HG03025 (cell line): Measurements from ENCODE around the gene TTL.

ENCODE experiments used
- ATAC-seq: cut with Tn5 transposase; IDR thresholded peaks from one replicate; pipeline ENCODE4 v1.9.1; 2021; ENCODE audit warnings: mild to moderate bottlenecking, moderate library complexity; ENCODE audit not compliant: unreplicated experiment, low FRiP score

Gene TTL

GRCh38 chr2:112577756-112578155 lies 95.8 kb downstream of the TTL start:
- ATAC-seq, result no peak

- no peak for ATAC-seq
These were observed 97.3 kb downstream of the TTL start for GRCh38 chr2:112579241-112579640.

- ATAC-seq, result no peak
These were observed 98.1 kb downstream of the TTL start for GRCh38 chr2:112580084-112580483.

GRCh38 chr2:112582314-112582746 lies 100.4 kb downstream of the TTL start:
- no peak for ATAC-seq

GRCh38 chr2:112583497-112584133 lies 101.7 kb downstream of the TTL start:
- no peak for ATAC-seq

GRCh38 chr2:112584134-112584890 lies 102.4 kb downstream of the TTL start, which contains the start of gene CHCHD5:
Gene CHCHD5 (plus strand): TSS chr2:112584609. CDS start chr2:112584648, 39 bp downstream.
- peak; percentile 90 for ATAC-seq

GRCh38 chr2:112584891-112585250 lies 102.9 kb downstream of the TTL start:
- no peak for ATAC-seq

- ATAC-seq, result no peak
These were observed 103.4 kb downstream of the TTL start for GRCh38 chr2:112585400-112585799.

- ATAC-seq, result no peak
These were observed 104.0 kb downstream of the TTL start for GRCh38 chr2:112585873-112586464.

GRCh38 chr2:112588611-112589045 lies 106.7 kb downstream of the TTL start:
- no peak for ATAC-seq
